H1 (cell line): Measurements from ENCODE around the gene ARMH1. TPM values are rescaled to one million over a fixed set of nuclear protein-coding genes. Genes with fewer than 3 reads are reported as not detected.
A peak's percentile ranks its signal among the peaks of the same experiment; 100 is the strongest.

Source experiments
- CBX8 ChIP-seq: fragments of 300-800, 300-1000 bp; sonication (generic); IDR thresholded peaks from 2 replicates; pipeline ENCODE4 v1.7.1; 2016; ENCODE audit warnings: low read depth, low read length, borderline replicate concordance
- CHD7 ChIP-seq: fragments of 300-600 bp; sonication (generic); IDR thresholded peaks from 2 replicates; pipeline ENCODE4 v1.7.1; 2012; ENCODE audit warnings: low read length, moderate library complexity, mild to moderate bottlenecking, inconsistent platforms; ENCODE audit not compliant: insufficient replicate concordance
- EP300 ChIP-seq, 2 experiments: IDR thresholded peaks; 1 replicate in 1 of 2; 2 replicates in 1 of 2; pipeline ENCODE4 v1.6.1; 2011 to 2012; ENCODE audit warnings: low read depth in 2 of 2, low read length in 2 of 2, mild to moderate bottlenecking in 2 of 2, borderline replicate concordance in 1 of 2, inconsistent platforms in 1 of 2, moderate library complexity in 1 of 2
- POLR2AphosphoS5 ChIP-seq: IDR thresholded peaks from 2 replicates; pipeline ENCODE4 v1.6.1; 2011; ENCODE audit warnings: low read depth, low read length
- SRF ChIP-seq: IDR thresholded peaks from 2 replicates; pipeline ENCODE4 v1.6.1; 2011; ENCODE audit warnings: mild to moderate bottlenecking, low read depth, low read length, moderate library complexity
- TEAD4 ChIP-seq: IDR thresholded peaks from 2 replicates; pipeline ENCODE4 v1.6.1; 2012; ENCODE audit warnings: low read depth, low read length, inconsistent platforms, mixed read lengths
- ZNF274 ChIP-seq: IDR thresholded peaks from 2 replicates; pipeline ENCODE4 v1.7.0; 2012; ENCODE audit warnings: low read length, borderline replicate concordance; ENCODE audit errors: extremely low read depth
- polyA plus RNA-seq, 7 experiments: library from polyadenylated mRNA; depleted of rRNA in 3 of 7; stranded (reverse) in 5 of 7; unstranded in 2 of 7; fragments of >200 nt in 5 of 7; fragments of 200-250 nt in 2 of 7; gene quantifications; 1 replicate in 5 of 7; 2 replicates in 1 of 7; 4 replicates in 1 of 7; pipeline versions ENCODE4 v1.2.1 to v1.2.3, GENCODE V29; 2011 to 2013; ENCODE audit warnings: missing spikeins in 2 of 7, mixed read lengths in 2 of 7
- total RNA-seq: library from RNA; stranded (reverse); fragmentation: NEBNext Ultra II Directional; extraction: Animal tissue kit (Norgen Biotek cat#: 25700); gene quantifications from 2 replicates; pipeline ENCODE4 v1.2.1, GENCODE V29; 2021

Gene ARMH1
- total and polyA plus RNA-seq, 2 of the 8 experiments (the other 6 are each of a cell fraction or from before 2014, with no cell fraction given): 0.82 to 0.85 TPM

- 0 out of 3 replicates have a peak, but pooled peaks of 1 of the 2 experiments have one; percentile 30 for TF ChIP-seq EP300 (IDR thresholded peaks at IDR 0.05; ENCODE audit: borderline replicate concordance in 1 of 2, low read depth in 2 of 2, low read length in 2 of 2)
- no peak for TF ChIP-seq CBX8
- TF ChIP-seq SRF: no peak
- TF ChIP-seq CHD7: peak; percentile 65
- TF ChIP-seq ZNF274: no peak
- TF ChIP-seq POLR2AphosphoS5: peak; percentile 99
- TF ChIP-seq TEAD4: peak; percentile 91
Measured at GRCh38 chr1:44730741-44731512, 56.4 kb downstream of the ARMH1 start, which contains the start of gene RNU5D-1 (continued).
